GM18520 (cell line): Measurements from ENCODE around the gene ZNF660.

Experiments
- ATAC-seq: cut with Tn5 transposase; IDR thresholded peaks from one replicate; pipeline ENCODE4 v1.9.1; 2021; ENCODE audit not compliant: unreplicated experiment

Gene ZNF660

DNA sequence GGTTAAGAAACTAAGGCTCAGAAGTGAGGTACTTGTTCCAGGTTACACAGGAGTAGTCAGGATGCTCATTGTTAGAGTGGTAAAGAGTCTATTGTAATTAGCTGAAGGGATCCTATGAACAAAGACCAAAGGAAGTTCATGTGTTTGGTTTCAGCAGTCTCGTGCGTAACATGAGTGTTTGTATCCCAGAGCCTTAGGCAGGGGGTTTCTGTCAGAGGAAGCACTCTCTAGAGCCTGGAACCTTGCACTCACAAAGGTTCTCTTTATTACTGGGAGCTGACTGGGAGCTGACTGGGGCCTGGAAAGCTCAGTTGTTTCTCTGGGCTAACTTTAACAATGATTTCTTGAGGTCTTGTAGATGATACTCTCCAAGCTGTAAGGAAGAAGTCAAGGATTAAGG lies 44.0 kb downstream of the ZNF660 start:
- ATAC-seq: no peak

DNA sequence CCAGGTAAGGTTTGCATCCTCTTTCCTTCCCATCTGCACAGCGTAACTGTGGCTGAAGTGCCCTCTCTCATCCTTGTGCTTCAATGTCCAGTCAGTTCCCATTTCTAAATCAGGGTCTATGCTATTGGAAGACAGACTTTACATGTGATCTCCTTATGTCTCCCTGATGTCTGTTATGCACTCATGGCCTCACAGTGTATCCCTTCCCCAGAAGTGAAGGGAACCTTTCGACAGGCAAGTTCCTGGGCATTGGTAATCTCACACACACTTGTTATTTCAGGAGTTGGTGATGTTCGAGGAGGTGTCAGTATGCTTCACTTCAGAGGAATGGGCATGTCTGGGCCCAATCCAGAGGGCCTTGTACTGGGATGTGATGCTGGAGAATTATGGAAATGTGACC lies 47.4 kb downstream of the ZNF660 start:
- no peak for ATAC-seq

DNA sequence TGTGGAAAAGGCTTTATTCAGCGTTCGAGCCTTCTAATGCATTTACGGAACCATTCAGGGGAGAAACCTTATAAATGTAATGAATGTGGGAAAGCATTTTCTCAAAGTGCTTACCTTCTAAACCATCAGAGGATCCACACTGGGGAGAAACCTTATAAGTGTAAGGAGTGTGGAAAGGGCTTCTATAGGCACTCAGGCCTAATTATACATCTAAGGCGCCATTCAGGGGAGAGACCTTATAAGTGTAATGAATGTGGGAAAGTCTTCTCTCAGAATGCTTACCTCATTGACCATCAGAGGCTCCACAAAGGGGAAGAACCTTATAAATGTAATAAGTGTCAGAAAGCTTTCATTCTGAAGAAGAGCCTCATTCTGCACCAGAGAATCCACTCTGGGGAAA lies 57.6 kb downstream of the ZNF660 start:
- ATAC-seq: no peak

DNA sequence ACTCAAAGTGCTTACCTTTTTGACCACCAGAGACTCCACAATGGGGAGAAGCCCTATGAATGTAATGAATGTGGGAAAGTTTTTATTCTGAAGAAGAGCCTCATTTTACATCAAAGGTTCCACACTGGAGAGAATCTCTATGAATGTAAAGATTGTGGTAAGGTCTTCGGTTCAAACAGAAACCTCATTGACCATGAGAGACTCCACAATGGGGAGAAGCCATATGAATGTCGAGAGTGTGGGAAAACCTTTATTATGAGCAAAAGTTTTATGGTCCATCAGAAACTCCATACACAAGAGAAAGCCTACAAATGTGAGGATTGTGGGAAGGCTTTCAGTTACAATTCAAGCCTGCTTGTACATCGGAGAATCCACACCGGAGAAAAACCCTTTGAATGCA lies 58.3 kb downstream of the ZNF660 start:
- ATAC-seq: no peak

DNA sequence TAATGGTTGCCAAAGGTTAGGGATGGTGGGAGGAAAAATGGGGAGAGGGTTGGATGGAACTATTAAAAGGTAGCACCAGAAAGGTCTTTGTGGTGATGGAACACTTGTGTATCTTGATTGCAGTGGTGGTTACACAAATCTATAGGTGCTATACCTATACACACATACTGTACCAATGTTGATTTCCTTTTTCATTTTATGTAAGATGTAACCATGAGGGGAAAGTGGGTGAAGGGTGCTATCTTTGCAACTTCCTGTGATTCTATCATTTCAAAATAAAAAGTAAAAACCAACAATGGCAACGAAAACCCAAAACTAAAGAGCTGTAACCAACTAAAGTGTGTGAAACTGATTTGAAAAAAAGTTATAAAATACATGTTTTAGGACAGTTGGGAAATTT lies 63.0 kb downstream of the ZNF660 start:
- ATAC-seq: no peak

DNA sequence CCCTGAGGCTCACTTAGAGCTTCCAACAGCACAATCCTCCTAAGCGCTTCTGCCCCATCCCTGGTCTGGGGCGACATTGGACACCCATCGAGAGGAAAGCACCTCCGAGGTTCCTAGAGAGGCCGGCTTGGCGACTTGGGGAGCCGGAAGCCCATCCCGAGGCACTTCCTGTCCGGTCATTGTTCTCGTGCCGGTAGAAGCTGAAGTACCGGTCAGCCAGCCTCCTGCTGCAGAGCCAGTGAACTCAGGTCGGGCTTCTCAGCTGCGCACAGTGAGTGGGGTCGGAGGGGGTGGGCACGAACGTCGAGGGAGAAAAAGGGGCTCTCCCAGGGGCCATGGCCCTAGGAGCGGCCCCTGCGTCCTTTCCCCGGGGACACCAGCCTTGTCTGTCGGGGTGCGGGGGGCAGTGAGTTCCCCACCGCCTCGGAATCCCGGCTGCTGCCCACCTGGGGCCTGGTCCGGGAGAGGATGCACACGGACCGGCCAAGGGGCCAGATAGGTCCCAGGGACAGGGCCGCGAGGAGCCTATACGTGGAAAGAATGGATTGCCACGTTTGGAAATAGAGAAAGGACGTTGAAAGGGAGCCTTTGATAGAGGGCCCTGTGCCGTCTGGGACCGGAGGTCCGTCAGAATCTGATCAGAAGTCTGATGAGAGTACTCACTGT lies 63.9 kb downstream of the ZNF660 start, which contains the start of gene ZNF35:
TSS of gene ZNF35 (plus strand) at position 169 of the 666 bp plus-strand sequence. CDS start 2,336 bp downstream, outside the sequence.
- ATAC-seq: peak; percentile 84
